ENCODE results near the gene FCHSD2.
"Not testable (repeated sequence)": the region's sequence is repeated elsewhere in the genome, so short reads cannot be mapped to it uniquely, and the experiment has no call there.

The FCHSD2 gene

GRCh38 chr11:73040046-73040445 is 102.1 kb downstream of the FCHSD2 start:
- FAIRE-seq: no peak
- no peak for TF ChIP-seq POLR2A (IDR thresholded peaks at IDR 0.05; ENCODE audit: low read depth, low read length)
- TF ChIP-seq TAF1 (IDR thresholded peaks at IDR 0.05; ENCODE audit: borderline replicate concordance, low read depth, low read length): no peak
- no peak for TF ChIP-seq POLR2AphosphoS5 (IDR thresholded peaks at IDR 0.05; ENCODE audit: low read depth, low read length)

GRCh38 chr11:73034777-73035176 is 107.3 kb downstream of the FCHSD2 start:
- DNase-seq (ENCODE audit: insufficient read length): no peak
- TF ChIP-seq POLR2AphosphoS5 (IDR thresholded peaks at IDR 0.05; ENCODE audit: low read depth, low read length) (no peak), POLR2A (IDR thresholded peaks at IDR 0.05; ENCODE audit: low read depth, low read length) (no peak), TAF1 (IDR thresholded peaks at IDR 0.05; ENCODE audit: borderline replicate concordance, low read depth, low read length) (no peak)
- peak; percentile 57 for FAIRE-seq

More at GRCh38 chr11:73040046-73040445, 102.1 kb downstream of the FCHSD2 start:
- no peak for DNase-seq (ENCODE audit: insufficient read length)

DNA sequence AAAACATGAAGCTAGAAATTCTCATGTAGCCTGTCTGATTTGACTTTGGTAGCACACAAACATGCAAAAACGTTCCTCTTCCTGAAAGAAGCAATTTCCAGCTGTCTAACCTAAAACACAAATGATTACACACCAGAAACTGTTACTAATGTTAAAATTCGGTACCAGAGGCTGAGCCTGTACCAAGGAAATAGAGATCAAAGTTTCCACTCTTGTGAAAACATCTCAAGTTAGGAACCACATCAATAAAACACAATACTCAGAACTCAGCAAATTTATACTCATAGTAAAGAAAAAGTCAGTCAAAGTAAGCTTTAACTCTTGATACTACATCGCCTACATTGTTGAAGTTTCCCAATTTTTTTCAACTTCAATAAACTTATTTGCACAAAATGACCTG is 107.8 kb downstream of the FCHSD2 start:
- DNase-seq (ENCODE audit: insufficient read length) (no peak), FAIRE-seq (peak; percentile 50)

GRCh38 chr11:73030130-73030529 is 112.0 kb downstream of the FCHSD2 start:
- TF ChIP-seq POLR2A (IDR thresholded peaks at IDR 0.05; ENCODE audit: low read depth, low read length) (no peak), POLR2AphosphoS5 (IDR thresholded peaks at IDR 0.05; ENCODE audit: low read depth, low read length) (no peak)
- no peak for DNase-seq (ENCODE audit: insufficient read length)
- FAIRE-seq: peak; percentile 65

More for the DNA sequence above, 107.8 kb downstream of the FCHSD2 start:
- TF ChIP-seq TAF1 (IDR thresholded peaks at IDR 0.05; ENCODE audit: borderline replicate concordance, low read depth, low read length) (no peak), POLR2A (IDR thresholded peaks at IDR 0.05; ENCODE audit: low read depth, low read length) (no peak), POLR2AphosphoS5 (IDR thresholded peaks at IDR 0.05; ENCODE audit: low read depth, low read length) (no peak)

DNA sequence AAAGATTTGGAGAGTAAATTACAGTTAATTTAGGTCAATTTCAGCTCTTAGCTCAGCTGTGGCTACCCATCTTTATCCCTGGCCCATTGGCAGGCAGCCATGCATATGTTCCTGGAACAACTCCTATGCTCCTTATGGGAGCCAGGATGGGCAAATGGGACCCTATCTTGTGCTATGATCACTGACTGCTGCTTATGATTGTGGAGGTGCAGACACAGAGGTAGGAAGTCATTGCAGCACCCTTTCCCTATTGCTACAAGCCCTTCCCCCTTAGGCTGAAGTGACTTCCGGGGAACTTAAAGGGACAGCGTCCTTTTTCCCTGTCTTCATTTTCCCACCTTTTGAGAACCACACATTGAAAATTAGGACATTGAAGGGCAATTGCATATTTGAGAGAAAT is 112.7 kb downstream of the FCHSD2 start:
- no peak for DNase-seq (ENCODE audit: insufficient read length)
- FAIRE-seq: no peak
- TF ChIP-seq TAF1 (IDR thresholded peaks at IDR 0.05; ENCODE audit: borderline replicate concordance, low read depth, low read length) (no peak), POLR2A (IDR thresholded peaks at IDR 0.05; ENCODE audit: low read depth, low read length) (no peak), POLR2AphosphoS5 (IDR thresholded peaks at IDR 0.05; ENCODE audit: low read depth, low read length) (no peak)

GRCh38 chr11:73028611-73029010 is 113.5 kb downstream of the FCHSD2 start:
- DNase-seq (ENCODE audit: insufficient read length) (no peak), FAIRE-seq (peak; percentile 51)
- TF ChIP-seq TAF1 (IDR thresholded peaks at IDR 0.05; ENCODE audit: borderline replicate concordance, low read depth, low read length) (no peak), POLR2AphosphoS5 (IDR thresholded peaks at IDR 0.05; ENCODE audit: low read depth, low read length) (no peak)

- FAIRE-seq; DNase-seq (ENCODE audit: insufficient read length): not testable (repeated sequence)
- 0 out of 2 replicates have a peak, but pooled peaks have one; percentile 20 for TF ChIP-seq POLR2AphosphoS5 (IDR thresholded peaks at IDR 0.05; ENCODE audit: low read depth, low read length)
These were observed 114.3 kb downstream of the FCHSD2 start for GRCh38 chr11:73027840-73028239.

- TF ChIP-seq TAF1 (IDR thresholded peaks at IDR 0.05; ENCODE audit: borderline replicate concordance, low read depth, low read length): no peak
- TF ChIP-seq POLR2A (IDR thresholded peaks at IDR 0.05; ENCODE audit: low read depth, low read length): no peak
- no peak for TF ChIP-seq POLR2AphosphoS5 (IDR thresholded peaks at IDR 0.05; ENCODE audit: low read depth, low read length)
- FAIRE-seq (peak; percentile 48), DNase-seq (ENCODE audit: insufficient read length) (no peak)
These were observed 117.5 kb downstream of the FCHSD2 start for GRCh38 chr11:73024639-73025038.

DNA sequence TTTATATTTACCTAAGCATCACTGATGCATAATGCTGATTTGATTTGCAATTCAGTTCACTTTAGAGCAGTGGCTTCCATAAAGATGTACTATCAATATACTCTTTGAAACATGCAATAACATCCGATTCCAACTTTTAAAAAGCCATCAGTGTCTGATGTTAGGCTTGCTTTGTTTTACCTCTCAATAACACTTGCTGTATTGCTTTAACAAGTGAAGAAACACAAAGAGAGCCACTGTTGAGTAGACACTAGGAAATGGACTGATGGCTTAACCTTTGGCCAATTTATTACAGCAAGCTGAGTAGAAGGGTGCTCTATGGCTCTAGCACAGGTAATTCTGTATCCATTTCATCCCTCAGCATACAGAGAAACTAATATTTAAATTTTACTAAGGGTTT is 122.1 kb downstream of the FCHSD2 start:
- TF ChIP-seq TAF1 (IDR thresholded peaks at IDR 0.05; ENCODE audit: borderline replicate concordance, low read depth, low read length) (no peak), POLR2A (IDR thresholded peaks at IDR 0.05; ENCODE audit: low read depth, low read length) (no peak), POLR2AphosphoS5 (IDR thresholded peaks at IDR 0.05; ENCODE audit: low read depth, low read length) (no peak)
- peak; percentile 65 for FAIRE-seq
- no peak for DNase-seq (ENCODE audit: insufficient read length)

DNA sequence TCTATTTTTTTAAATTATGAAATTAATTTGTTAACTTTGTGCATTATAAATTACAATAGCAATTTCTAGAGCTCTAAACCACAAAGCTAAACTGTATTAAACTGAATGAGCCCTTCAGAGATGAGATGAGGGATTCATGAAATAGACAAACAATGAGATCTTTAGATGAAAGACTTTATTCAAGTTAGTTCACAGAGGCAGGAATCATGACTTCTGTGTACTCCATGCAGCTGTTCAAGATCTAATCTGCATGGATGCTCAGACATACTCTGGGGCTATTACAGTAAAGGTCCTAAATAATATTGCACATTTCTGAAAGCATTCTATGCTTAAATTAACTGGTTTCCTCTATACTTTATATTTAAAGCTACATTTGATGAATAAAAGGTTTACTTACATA is 122.7 kb downstream of the FCHSD2 start:
- DNase-seq (ENCODE audit: insufficient read length): no peak
- TF ChIP-seq TAF1 (IDR thresholded peaks at IDR 0.05; ENCODE audit: borderline replicate concordance, low read depth, low read length): no peak
- TF ChIP-seq POLR2A (IDR thresholded peaks at IDR 0.05; ENCODE audit: low read depth, low read length): no peak
- FAIRE-seq: no peak

DNA sequence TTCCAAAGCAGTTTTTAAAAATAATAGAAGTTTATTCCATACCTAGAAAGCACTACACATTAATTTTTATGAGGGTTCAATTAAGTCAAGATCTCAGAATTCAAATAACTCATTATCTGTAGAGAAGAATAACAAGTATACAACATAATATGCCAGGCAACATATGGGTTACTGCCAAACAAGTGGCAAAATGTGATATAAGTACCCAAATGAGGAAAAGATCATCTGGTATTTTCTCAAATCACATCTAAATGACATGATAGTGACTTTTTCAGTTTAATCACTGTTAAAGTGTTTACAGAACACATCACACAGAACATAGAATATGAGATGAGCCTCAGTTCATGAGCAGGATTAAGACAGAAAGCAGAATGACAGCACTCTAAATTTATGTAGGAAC is 123.3 kb downstream of the FCHSD2 start:
- no peak for TF ChIP-seq TAF1 (IDR thresholded peaks at IDR 0.05; ENCODE audit: borderline replicate concordance, low read depth, low read length)
- TF ChIP-seq POLR2A (IDR thresholded peaks at IDR 0.05; ENCODE audit: low read depth, low read length): no peak
- no peak for TF ChIP-seq POLR2AphosphoS5 (IDR thresholded peaks at IDR 0.05; ENCODE audit: low read depth, low read length)
- FAIRE-seq (no peak), DNase-seq (ENCODE audit: insufficient read length) (no peak)

DNA sequence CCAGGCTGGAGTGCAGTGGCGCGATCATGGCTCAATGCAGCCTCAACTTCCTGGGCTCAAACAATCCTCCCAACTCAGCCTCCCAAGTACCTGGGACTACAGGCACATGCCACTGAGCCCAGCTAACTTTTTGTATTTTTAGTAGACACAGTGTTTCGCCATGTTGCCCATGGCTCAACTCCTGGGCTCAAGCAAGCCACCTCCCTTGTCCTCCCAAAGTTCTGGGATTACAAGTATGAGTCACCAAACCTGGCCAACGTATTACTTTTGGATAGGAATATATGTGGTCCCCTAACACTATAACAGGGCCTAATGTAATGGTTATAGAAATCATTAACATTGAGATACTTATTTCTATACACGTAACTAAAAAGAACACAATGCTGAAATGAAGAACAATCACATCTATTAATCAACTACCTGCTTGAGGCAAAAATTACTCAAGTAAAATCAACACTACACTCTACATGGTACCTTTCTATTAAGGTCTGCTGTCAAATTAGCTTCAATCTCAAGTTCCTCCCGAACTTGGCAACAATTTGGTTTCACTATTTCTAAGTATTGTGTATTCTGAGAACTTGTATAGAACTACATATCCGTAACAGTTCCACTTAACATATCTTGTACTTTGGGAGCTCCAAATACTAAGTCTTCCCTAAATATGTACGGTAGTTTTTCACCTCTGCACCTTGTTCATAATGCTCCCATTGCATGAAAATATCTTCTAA is 124.9 kb downstream of the FCHSD2 start:
- no peak for DNase-seq (ENCODE audit: insufficient read length)
- FAIRE-seq: peak; percentile 75
- no peak for TF ChIP-seq TAF1 (IDR thresholded peaks at IDR 0.05; ENCODE audit: borderline replicate concordance, low read depth, low read length)
- TF ChIP-seq POLR2A (IDR thresholded peaks at IDR 0.05; ENCODE audit: low read depth, low read length): no peak
- TF ChIP-seq POLR2AphosphoS5 (IDR thresholded peaks at IDR 0.05; ENCODE audit: low read depth, low read length): no peak

Measured in GM12892 (cell line).